Endometrial microvascular endothelial cells (primary cell): ENCODE measurements around the gene UQCC5. TPM values are rescaled to one million over a fixed set of nuclear protein-coding genes. Genes with fewer than 3 reads are reported as not detected.

ENCODE experiments used
- in situ Hi-C: cut with HindIII; loops from 2 replicates; pipeline ENCODE4 v1.10.0; 2017; ENCODE audit warnings: low sequenced_read_pairs, low pct_unique_long_range_greater_than_20kb; ENCODE audit errors: inconsistent ontology term
- total RNA-seq: library from RNA; depleted of rRNA; stranded (reverse); fragments of >200 nt; gene quantifications from one replicate; pipeline ENCODE4 v1.2.3, GENCODE V29; 2015; ENCODE audit errors: inconsistent ontology term

Gene UQCC5
- total RNA-seq, 1 donor from 2014 or later: 0.84 TPM

GRCh38 chr3:52552089-52552488 lies 15.7 kb downstream of the UQCC5 start:
- in situ Hi-C loops: loop anchor here (25.0 kb wide), 1 partner anchor 90 kb away; the partner anchor contains the start of genes NISCH and TNNC1

DNA sequence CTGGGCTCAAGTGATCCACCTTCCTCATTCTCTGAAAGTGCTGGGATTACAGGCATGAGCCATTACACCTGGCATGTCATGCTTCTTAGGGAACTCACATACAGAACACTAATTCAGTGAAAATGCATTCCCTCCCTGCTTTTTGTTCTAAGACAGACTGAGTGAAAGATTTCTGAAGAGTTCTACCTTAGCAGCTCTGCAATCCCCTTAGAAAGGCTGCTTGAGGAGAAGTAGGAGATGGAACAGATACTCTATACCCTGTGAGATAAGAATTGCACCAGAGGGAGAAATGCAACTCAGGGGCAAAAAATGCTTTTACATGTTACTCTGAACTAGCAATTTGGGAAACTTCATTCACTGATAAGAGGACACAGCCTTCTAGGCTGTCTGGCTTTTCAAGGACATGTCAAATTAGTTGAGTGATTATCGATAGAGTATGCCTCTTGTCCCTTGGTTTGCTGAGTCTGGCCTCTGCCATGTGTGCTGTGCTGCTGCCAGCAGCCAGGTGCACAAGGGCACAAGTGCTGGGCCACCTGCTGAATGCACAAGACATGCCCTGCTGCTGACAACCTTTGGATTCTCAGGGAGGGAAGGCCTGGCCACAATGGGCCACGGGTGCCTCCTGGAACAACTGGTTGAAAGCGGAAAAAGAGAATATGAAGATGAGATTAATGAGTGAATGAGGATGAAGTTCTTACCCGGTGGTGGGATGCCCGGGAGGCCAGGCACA lies 17.8 kb downstream of the UQCC5 start:
- in situ Hi-C loops: loop anchor here (25.0 kb wide), 1 partner anchor 92 kb away; the partner anchor contains the start of genes NISCH and TNNC1

GRCh38 chr3:52555056-52555455 lies 18.7 kb downstream of the UQCC5 start:
- in situ Hi-C loops: loop anchor here (25.0 kb wide), 1 partner anchor 93 kb away; the partner anchor contains the start of genes NISCH and TNNC1

- in situ Hi-C loops: loop anchor here (25.0 kb wide), 1 partner anchor 95 kb away; the partner anchor contains the start of genes NISCH and TNNC1
Observed at GRCh38 chr3:52557011-52557960, 20.9 kb downstream of the UQCC5 start.

- in situ Hi-C loops: loop anchor here (25.0 kb wide), 1 partner anchor 96 kb away; the partner anchor contains the start of genes NISCH and TNNC1
Observed at GRCh38 chr3:52558436-52558835, 22.0 kb downstream of the UQCC5 start.

- in situ Hi-C loops: loop anchor here (25.0 kb wide), 1 partner anchor 99 kb away; the partner anchor contains the start of genes NISCH and TNNC1
Observed at GRCh38 chr3:52561028-52561747, 24.8 kb downstream of the UQCC5 start.

GRCh38 chr3:52563984-52564383 lies 27.6 kb downstream of the UQCC5 start:
- in situ Hi-C loops: loop anchor here (25.0 kb wide), 1 partner anchor 102 kb away; the partner anchor contains the start of genes NISCH and TNNC1

DNA sequence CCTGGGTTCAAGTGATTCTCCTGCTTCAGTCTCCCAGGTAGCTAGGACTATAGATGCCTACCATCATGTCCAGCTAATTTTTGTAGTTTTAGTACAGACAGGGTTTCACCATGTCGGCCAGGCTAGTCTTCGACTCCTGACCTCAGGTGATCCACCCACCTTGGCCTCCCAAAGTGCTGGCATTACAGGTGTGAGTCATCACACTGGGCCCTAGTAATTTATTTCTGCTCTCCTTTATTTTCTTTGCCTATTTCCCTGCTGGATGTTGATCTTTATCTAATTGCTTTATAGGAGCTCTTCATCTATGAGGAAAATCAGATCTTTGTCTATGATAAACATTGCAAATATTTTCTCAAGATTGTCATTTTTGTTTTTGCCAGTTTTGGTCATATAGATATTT lies 31.7 kb downstream of the UQCC5 start:
- in situ Hi-C loops: loop anchor here (25.0 kb wide), 1 partner anchor 106 kb away; the partner anchor contains the start of genes NISCH and TNNC1

DNA sequence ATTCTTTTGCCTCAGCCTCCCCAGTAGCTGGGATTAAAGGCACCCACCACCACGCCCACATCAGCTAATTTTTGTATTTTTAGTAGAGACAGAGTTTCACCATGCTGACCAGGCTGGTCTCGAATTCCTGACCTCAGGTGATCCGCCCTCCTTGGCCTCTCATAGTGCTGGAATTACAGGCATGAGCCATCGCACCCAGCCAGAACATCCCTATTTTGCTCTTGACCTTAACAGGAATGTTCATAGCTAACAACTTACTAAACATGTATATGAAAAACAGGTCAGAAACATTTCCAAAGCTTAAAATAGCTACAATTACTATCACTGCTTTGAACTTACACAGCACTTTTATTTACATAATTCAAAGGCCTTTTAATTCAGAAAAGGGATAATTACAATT lies 33.7 kb downstream of the UQCC5 start:
- in situ Hi-C loops: loop anchor here (25.0 kb wide), 1 partner anchor 108 kb away; the partner anchor contains the start of genes NISCH and TNNC1

GRCh38 chr3:52572221-52572620 lies 35.8 kb downstream of the UQCC5 start:
- in situ Hi-C loops: loop anchor here (25.0 kb wide), 1 partner anchor 110 kb away; the partner anchor contains the start of genes NISCH and TNNC1

DNA sequence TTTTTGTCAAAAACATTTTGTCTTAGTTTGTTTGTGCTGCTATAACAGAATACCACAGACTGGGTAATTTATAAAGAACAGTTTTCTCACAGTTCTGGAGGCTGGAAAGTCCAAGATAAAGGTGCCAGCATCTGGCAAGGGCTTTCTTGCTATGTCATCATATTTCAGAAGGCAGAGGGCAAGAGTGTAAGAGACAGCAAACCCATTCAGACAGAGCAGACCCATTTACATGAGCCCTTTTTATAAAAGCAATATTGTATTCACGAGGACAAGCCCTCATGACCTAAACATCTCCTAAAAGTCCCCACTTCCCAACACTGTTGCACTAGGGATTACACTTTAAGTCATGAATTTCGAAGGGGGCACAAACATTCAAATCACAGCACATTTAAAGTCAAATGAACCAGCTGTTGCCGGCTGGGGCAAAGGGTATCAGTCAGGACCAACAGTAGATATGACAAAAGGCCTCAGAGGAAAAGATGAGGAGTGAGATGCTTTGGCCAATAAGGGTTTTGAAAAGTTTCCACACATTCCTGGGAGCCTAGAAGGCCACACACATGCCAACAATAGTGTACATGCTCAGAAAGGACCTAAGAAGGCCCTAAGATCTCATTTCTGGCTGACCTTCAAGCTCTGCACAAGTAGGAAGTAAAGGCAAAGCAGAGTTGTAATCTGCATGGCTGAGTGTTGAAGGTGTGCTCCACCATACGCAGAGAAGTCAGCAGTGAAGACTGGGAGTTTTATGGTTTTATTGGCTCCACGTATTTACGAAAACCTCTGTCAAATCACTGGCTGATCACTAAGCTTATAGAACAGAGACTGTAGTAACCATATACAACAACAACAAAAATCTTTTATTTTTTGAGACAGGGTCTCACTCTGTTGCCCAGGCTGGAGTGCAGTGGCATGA lies 37.9 kb downstream of the UQCC5 start:
- in situ Hi-C loops: loop anchor here (25.0 kb wide), 1 partner anchor 112 kb away; the partner anchor contains the start of genes NISCH and TNNC1

Other genes with a start within 250 kb of the UQCC5 start
- 22.5 TPM for gene GLYCTK, start 248.8 kb upstream of the UQCC5 start, total RNA-seq
- 2.1 TPM for gene DNAH1, start 220.3 kb upstream of the UQCC5 start, total RNA-seq
- 92.5 TPM for gene BAP1, start 126.6 kb upstream of the UQCC5 start, total RNA-seq
- 3.6 TPM for gene PHF7, start 125.9 kb upstream of the UQCC5 start, total RNA-seq
- gene SEMA3G, start 91.5 kb upstream of the UQCC5 start, total RNA-seq: 2.2 TPM
- gene TNNC1, start 82.6 kb upstream of the UQCC5 start, total RNA-seq: not detected
- gene NISCH, start 81.0 kb upstream of the UQCC5 start, total RNA-seq: 30.7 TPM
- gene STAB1, start 41.3 kb upstream of the UQCC5 start, total RNA-seq: 259 TPM
- gene NT5DC2, start 2.7 kb upstream of the UQCC5 start, total RNA-seq: 70.2 TPM
- 50.3 TPM for gene PBRM1, start 149.3 kb downstream of the UQCC5 start, total RNA-seq
- gene GNL3, start 149.4 kb downstream of the UQCC5 start, total RNA-seq: 93.8 TPM
- 74.8 TPM for gene GLT8D1, start 169.2 kb downstream of the UQCC5 start, total RNA-seq
- 115 TPM for gene SPCS1, start 169.5 kb downstream of the UQCC5 start, total RNA-seq
- 10.2 TPM for gene NEK4, start 234.3 kb downstream of the UQCC5 start, total RNA-seq
- not detected for gene ITIH1, start 241.0 kb downstream of the UQCC5 start, total RNA-seq